ENCODE data around the gene GLMP. TPM values are rescaled to one million over a fixed set of nuclear protein-coding genes. Genes with fewer than 3 reads are reported as not detected.

GLMP gene
- total and polyA plus RNA-seq, 2 donors (not counting 3 experiments of a cell fraction or from before 2014, with no cell fraction given), result 84.3 to 109 TPM

DNA sequence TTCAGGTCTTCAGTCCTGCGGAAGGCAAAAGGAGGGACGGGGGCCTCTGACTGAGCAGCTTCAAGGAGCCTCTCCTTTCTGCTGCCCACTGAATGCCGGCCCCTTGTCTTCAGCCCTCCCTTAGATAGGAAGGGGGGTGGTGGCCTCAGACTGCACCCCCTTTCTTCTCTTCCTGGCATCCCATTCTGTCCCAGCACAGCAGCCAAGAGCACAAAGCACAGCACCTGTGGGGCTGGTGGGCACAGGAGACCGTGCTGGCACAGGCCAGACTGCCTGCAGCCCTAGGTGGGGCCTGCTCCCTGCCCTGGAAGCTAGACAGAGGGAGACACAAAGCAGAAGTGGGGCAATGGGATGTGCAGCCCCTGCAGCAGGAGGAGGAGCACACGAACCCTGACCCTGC, 45.9 kb downstream of the GLMP start:
- peaks cover 14% of the 10 kb centered on the region for H3K4me1 ChIP-seq (ENCODE audit: control insufficient read depth, extremely low read depth, insufficient read depth, low read length)
- DNase-seq (ENCODE audit: low read depth, low spot score) (no peak), FAIRE-seq (no peak)
- dilution Hi-C loops (cut with MboI; ENCODE audit: extremely low pct_ligation_motif_present, low sequenced_read_pairs) (no loop called here), intact Hi-C loops (cut with micrococcal nuclease) (no loop called here)
- TF ChIP-seq GATA2 (IDR thresholded peaks at IDR 0.05; ENCODE audit: insufficient read depth, insufficient read length, low read depth, low read length), result no peak
- TF ChIP-seq JUN (IDR thresholded peaks at IDR 0.05; ENCODE audit: borderline replicate concordance, insufficient read depth, insufficient read length, low read depth), result no peak
- TF ChIP-seq POLR2A (IDR thresholded peaks at IDR 0.05; ENCODE audit: low read depth, low read length), result no peak
- TF ChIP-seq, protein P1, sequence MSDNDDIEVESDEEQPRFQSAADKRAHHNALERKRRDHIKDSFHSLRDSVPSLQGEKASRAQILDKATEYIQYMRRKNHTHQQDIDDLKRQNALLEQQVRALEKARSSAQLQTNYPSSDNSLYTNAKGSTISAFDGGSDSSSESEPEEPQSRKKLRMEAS (IDR thresholded peaks at IDR 0.05; ENCODE audit: insufficient read depth, insufficient read length), result no peak
- no peak for TF ChIP-seq MYC (IDR thresholded peaks at IDR 0.05; ENCODE audit: low read depth, low read length)
- TF ChIP-seq, protein P2, sequence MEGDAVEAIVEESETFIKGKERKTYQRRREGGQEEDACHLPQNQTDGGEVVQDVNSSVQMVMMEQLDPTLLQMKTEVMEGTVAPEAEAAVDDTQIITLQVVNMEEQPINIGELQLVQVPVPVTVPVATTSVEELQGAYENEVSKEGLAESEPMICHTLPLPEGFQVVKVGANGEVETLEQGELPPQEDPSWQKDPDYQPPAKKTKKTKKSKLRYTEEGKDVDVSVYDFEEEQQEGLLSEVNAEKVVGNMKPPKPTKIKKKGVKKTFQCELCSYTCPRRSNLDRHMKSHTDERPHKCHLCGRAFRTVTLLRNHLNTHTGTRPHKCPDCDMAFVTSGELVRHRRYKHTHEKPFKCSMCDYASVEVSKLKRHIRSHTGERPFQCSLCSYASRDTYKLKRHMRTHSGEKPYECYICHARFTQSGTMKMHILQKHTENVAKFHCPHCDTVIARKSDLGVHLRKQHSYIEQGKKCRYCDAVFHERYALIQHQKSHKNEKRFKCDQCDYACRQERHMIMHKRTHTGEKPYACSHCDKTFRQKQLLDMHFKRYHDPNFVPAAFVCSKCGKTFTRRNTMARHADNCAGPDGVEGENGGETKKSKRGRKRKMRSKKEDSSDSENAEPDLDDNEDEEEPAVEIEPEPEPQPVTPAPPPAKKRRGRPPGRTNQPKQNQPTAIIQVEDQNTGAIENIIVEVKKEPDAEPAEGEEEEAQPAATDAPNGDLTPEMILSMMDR (IDR thresholded peaks at IDR 0.05; ENCODE audit: extremely low read depth in 1 of 2, insufficient read depth in 1 of 2, low read depth in 1 of 2, low read length in 2 of 2), result no peak
- no peaks in the 10 kb centered on the region for H3K9me1 ChIP-seq (replicated peaks; ENCODE audit: control insufficient read depth, extremely low read depth, insufficient read depth, low read length)
- ChIA-PET POLR2A (no interaction called here), CTCF (no interaction called here)
- H3K27me3 ChIP-seq (ENCODE audit: control insufficient read depth in 2 of 2, insufficient read depth in 2 of 2, low read length in 2 of 2), result peaks cover 0 to 4% of the 10 kb centered on the region in 2 experiments
- H3K4me3 ChIP-seq (replicated peaks in 1 of 3; ENCODE audit: insufficient read depth in 1 of 3, low read depth in 1 of 3, low read length in 3 of 3), result no peak overlapping the region
- peaks cover 14 to 50% of the 10 kb centered on the region in 2 experiments for H3K36me3 ChIP-seq (ENCODE audit: control insufficient read depth in 2 of 2, extremely low read depth in 1 of 2, insufficient read depth in 2 of 2, low read length in 2 of 2)
- H3K9me3 ChIP-seq (replicated peaks; ENCODE audit: control insufficient read depth, insufficient read depth, low read length), result no peaks in the 10 kb centered on the region
- H3K79me2 ChIP-seq (ENCODE audit: control insufficient read depth, insufficient read depth, low read length), result no peaks in the 10 kb centered on the region
- no TSS peak for BruUV-seq (replicated peaks)
- no peaks in the 10 kb centered on the region for H4K20me1 ChIP-seq (replicated peaks; ENCODE audit: control insufficient read depth, extremely low read depth, insufficient read depth, low read length)
- H3K9ac ChIP-seq (replicated peaks; ENCODE audit: extremely low read depth, insufficient read depth, low read length), result no peak overlapping the region
- no peak overlapping the region for H2AFZ ChIP-seq (ENCODE audit: low read depth, low read length)
- H3K27ac ChIP-seq (ENCODE audit: insufficient read depth, low read depth, low read length), result no peak overlapping the region
- no peak overlapping the region for H3K4me2 ChIP-seq (ENCODE audit: insufficient read depth, low read length)

DNA sequence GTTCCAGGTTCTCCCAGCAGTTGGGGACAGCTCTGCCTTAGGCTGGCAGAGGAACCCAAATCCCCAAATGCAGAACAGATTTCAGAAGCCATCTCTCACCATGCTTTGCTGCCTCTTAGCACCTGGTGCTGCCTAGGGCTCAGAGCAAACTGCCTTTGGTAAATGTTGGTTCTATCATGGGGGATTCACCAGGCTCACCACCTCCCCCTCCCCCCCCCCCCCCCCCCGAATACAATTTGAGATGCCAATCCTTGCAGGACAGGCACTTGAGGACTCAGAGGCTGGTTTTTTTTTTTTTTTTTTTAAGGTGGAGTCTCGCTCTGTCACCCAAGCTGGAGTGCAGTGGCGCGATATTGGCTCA, 47.2 kb downstream of the GLMP start:
- Histone ChIP-seq H3K4me3 (replicated peaks in 1 of 3; ENCODE audit: insufficient read depth in 1 of 3, low read depth in 1 of 3, low read length in 3 of 3) (no peak overlapping the region), H3K4me1 (ENCODE audit: control insufficient read depth, extremely low read depth, insufficient read depth, low read length) (peaks cover 14% of the 10 kb centered on the region), H3K9ac (replicated peaks; ENCODE audit: extremely low read depth, insufficient read depth, low read length) (no peak overlapping the region), H3K27me3 (ENCODE audit: control insufficient read depth in 2 of 2, insufficient read depth in 2 of 2, low read length in 2 of 2) (peaks cover 0 to 4% of the 10 kb centered on the region in 2 experiments), H3K36me3 (ENCODE audit: control insufficient read depth in 2 of 2, extremely low read depth in 1 of 2, insufficient read depth in 2 of 2, low read length in 2 of 2) (peaks cover 13 to 40% of the 10 kb centered on the region in 2 experiments), H3K27ac (ENCODE audit: insufficient read depth, low read depth, low read length) (no peak overlapping the region), H3K79me2 (ENCODE audit: control insufficient read depth, insufficient read depth, low read length) (no peaks in the 10 kb centered on the region), H3K9me3 (replicated peaks; ENCODE audit: control insufficient read depth, insufficient read depth, low read length) (no peaks in the 10 kb centered on the region), H3K4me2 (ENCODE audit: insufficient read depth, low read length) (no peak overlapping the region), H2AFZ (ENCODE audit: low read depth, low read length) (no peak overlapping the region), H4K20me1 (replicated peaks; ENCODE audit: control insufficient read depth, extremely low read depth, insufficient read depth, low read length) (no peaks in the 10 kb centered on the region), H3K9me1 (replicated peaks; ENCODE audit: control insufficient read depth, extremely low read depth, insufficient read depth, low read length) (no peaks in the 10 kb centered on the region)
- no peak for FAIRE-seq
- TF ChIP-seq MYC (IDR thresholded peaks at IDR 0.05; ENCODE audit: low read depth, low read length) (no peak), EZH2 (IDR thresholded peaks at IDR 0.05; ENCODE audit: borderline replicate concordance, low read depth, low read length, severe bottlenecking) (no peak), POLR2A (IDR thresholded peaks at IDR 0.05; ENCODE audit: low read depth, low read length) (no peak), JUN (IDR thresholded peaks at IDR 0.05; ENCODE audit: borderline replicate concordance, insufficient read depth, insufficient read length, low read depth) (no peak), GATA2 (IDR thresholded peaks at IDR 0.05; ENCODE audit: insufficient read depth, insufficient read length, low read depth, low read length) (no peak)
- TF ChIP-seq, protein P2 (IDR thresholded peaks at IDR 0.05; ENCODE audit: extremely low read depth in 1 of 2, insufficient read depth in 1 of 2, low read depth in 1 of 2, low read length in 2 of 2), result no peak
- no peak for DNase-seq (ENCODE audit: low read depth, low spot score)
- intact Hi-C loops (cut with micrococcal nuclease), result no loop called here
- ChIA-PET CTCF (interaction anchor here (0.9 to 1.6 kb wide), 3 partner anchors 12 to 103 kb away, joined by 3 read pairs; no protein-coding TSS in a partner anchor), POLR2A (no interaction called here)
- dilution Hi-C loops (cut with MboI; ENCODE audit: extremely low pct_ligation_motif_present, low sequenced_read_pairs), result no loop called here
- no TSS peak for BruUV-seq (replicated peaks)

All from endothelial cell of umbilical vein (primary cell).